Renal pelvis (tissue), 4 donors: ENCODE data around the gene GRB10. TPM values are rescaled to one million over a fixed set of nuclear protein-coding genes. Genes with fewer than 3 reads are reported as not detected.

Source experiments
- DNase-seq: peaks from one replicate; pipeline ENCODE4 v3.0.0-alpha.2; 2013
- polyA plus RNA-seq, 3 donors: library from polyadenylated mRNA; unstranded; fragments of 120-200 nt; gene quantifications; one replicate each; pipeline ENCODE4 v1.2.1, GENCODE V29; 2013; ENCODE audit not compliant: insufficient read length in 3 of 3

GRB10 gene
- polyA plus RNA-seq, 3 donors = 31.3 to 50.8 (median 45.3) TPM

- no peak for DNase-seq
Observed at GRCh38 chr7:50806143-50806542, 23.4 kb upstream of the GRB10 start.

- DNase-seq = no peak
Observed at GRCh38 chr7:50805447-50806125, 22.9 kb upstream of the GRB10 start.

- no peak for DNase-seq
Observed at GRCh38 chr7:50803359-50804337, 21.0 kb upstream of the GRB10 start.

DNA sequence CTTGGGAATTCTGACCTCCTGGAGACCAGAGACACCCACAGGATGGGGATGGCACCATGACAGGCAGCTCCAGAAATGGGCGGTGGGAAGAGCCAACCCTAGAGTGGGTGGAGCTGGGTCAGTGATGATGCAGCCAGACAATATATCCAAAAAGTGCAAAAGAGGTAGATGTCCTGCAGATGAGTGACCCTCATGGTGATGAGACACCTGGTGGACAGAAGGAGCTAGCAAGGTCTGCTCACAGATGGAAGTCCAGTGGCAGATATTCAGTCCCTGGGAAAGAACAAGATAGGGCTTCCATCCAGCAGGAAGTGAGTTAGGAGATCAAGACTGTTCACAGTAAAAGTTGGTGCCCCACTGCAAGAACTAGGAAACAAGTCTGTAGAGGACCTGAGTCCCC, 19.2 kb upstream of the GRB10 start:
- DNase-seq = no peak

DNA sequence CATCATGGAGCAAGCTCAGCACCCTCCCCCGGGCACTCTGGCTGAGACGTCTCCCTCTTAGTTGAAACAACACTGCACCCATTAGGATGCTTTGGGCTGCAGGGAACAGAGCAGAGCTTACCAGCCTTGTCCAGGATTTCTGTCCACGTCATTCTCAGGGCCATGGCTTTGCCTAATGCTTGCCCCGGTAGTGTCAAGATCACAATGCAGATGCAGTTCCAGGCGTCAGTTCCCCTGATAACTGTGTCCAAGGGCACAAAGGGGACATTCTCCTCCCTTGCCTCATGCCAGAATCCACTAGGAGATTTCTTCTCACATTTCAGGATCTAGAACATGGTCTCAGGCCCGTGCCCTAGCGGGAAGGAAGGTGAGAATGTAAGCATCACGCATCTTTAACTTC, 17.2 kb upstream of the GRB10 start:
- no peak for DNase-seq

- DNase-seq = no peak
Observed at GRCh38 chr7:50798126-50798525, 15.4 kb upstream of the GRB10 start.

DNA sequence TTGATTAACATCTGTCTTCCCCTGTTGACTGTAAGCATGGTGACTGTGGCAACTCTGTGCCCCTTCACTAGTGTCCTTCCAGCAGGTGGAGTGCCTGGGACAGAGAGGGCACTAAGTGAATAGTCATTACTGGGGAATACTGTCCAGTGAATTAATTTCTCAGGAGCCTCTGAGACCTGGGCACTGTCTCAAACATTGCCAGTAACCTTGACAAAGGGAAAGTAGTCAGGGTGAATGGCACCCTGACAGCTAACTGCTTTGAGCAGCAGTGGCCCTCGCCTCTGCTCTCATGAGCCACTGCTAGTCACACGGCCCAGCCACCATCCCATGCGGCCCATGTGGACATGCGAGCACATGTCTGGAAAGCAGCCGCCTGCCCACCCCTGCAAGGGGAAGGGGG, 13.1 kb upstream of the GRB10 start:
- DNase-seq = no peak

GRCh38 chr7:50795253-50795652, 12.6 kb upstream of the GRB10 start:
- DNase-seq = no peak

DNA sequence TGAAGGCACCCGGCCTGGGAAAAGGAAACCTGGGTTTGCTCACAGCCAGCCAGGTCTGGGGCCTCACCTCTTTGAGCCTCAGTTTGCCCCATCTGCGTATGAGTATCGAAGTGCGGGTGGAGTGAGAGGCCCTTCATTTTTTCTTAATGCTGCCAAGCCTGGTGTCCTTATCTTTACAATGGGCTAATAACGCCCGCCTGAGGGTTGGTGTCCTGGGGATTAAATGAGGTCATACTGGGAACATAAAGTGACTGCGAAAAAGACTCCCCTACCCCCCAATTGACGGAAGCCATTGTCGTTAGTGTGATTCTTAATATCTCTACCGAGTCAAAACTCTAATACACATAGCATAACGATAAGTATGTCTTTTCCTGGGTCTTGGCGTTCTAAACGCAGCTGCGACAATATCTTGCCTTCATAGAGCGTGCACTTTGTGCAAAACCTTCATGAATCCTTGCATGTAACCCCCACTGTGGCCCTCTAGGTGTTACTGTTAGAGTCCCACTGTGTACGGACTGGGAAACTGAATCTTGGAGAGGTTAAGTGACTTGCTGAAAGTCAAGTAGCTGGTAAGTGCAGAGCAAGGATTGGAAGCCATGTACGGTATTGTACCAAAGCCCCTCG, 11.4 kb upstream of the GRB10 start:
- no peak for DNase-seq

DNA sequence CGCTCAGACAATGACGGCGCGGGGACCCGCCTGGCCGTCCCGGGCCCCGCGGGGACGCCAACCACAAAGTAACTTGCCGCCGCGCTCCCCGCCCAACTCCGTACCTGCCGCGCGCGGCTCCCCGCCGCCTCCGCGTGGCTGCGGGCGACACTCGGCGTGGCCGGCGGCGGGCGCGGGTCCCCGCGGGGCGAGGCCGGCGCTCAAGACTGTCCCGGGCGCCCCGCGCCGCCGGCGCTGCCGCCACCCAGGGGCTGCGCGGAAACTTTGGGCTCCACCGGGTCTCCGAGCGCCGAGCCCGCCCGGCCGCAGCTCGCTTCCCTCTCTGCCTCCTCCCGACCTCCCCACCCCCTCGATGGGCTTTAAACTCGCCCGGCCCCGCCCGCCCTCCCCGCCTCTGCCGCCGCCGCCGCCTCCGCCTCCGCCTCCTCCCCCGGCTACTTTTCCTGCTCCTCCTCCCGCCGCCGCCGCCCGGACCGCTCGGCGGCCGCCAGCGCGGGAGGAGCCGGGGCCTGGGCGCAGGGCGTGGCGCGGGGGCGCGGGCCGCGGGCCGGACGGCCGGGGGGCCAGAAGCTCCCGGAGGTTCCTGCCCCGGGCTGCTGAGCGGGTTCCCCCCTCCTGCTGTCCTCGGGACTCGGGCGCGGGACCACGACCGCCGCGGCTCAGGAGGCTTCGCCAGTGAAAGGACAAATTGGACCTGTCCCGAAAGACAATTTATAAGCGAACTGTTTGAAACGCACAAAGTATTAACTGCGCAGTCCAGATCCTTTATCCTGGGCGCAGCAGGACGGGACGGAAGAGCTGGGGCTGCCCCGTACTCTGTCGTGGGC, 10.6 kb upstream of the GRB10 start:
- peak; percentile 48 for DNase-seq

- no peak for DNase-seq
Observed at GRCh38 chr7:50792342-50793119, 9.8 kb upstream of the GRB10 start.

DNA sequence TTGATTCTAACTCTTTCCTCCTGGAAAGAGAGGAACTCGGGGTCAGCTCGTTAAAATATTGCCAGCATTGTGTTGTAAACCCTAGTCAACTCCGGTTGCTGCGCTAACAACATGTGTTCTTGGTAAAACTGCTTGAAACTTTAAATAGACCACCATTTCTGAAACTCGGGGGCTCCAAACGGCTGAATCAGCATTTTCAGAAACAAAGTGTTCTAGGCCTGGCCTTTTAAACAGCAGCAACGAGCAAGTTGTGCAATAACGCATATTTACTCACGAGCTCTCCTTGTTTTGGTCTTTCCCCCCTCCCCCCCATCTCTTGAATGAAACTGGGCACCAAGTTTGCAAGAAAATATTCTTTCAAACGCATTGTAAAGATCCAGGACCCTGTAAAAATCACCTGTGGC, 9.2 kb upstream of the GRB10 start:
- no peak for DNase-seq

GRCh38 chr7:50791363-50791937, 8.8 kb upstream of the GRB10 start:
- DNase-seq = no peak

DNA sequence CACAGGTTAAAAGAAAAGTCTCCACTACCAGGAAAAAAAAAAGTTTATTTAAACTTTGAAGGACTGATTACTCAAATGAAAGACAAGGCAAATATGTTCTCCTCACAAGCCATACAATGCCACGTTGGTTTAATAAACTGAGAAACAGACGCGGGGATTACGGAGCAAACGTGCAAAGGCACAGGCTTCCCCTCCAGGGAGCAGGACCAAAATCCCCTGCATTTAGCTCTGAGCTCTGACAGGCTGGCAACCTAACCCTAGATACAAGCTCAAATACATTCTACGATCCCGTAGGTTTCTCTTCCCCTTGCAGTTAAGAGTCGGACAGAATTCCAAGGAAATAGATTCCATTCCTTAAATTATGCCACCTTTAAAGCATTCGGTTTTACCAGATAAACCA, 7.7 kb upstream of the GRB10 start:
- DNase-seq = no peak

DNA sequence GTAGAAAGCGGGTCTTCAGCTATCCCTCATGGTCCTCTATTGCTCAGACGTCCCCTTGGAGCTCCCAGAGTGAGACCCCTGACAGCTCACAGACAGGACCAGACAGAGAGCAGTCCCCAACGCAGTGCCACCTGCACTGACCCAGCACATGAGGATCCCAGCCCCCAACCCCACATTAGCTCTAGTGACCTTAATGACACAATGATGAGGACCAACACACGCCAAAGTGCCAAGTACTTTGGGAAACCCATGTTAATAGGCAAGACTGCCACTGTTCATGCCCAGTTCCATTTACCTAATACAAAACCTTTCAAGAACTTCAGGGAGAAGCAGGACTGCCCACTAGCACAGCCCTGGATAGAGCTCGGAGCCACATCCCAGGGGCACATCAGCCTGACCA, 5.7 kb upstream of the GRB10 start:
- no peak for DNase-seq

DNA sequence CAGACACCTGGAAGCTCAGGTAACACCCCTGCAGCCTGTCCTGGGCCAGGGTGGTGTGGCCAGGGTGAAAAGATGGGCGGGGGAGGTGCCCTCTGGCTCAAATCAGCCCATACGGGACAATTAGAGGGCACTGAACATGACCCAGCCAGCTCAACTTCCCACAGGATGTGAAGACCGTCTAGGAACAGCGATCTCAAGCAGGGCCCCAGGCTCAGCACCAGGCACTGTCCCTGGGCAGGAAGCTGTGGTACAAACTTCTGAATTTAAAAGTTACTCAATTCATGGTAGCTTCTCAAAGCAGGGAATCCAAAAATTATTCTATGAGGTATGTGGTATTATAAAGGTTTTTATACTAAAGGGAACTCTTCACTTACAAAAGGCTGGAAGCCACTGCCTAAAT, 5.1 kb upstream of the GRB10 start:
- DNase-seq = no peak

DNA sequence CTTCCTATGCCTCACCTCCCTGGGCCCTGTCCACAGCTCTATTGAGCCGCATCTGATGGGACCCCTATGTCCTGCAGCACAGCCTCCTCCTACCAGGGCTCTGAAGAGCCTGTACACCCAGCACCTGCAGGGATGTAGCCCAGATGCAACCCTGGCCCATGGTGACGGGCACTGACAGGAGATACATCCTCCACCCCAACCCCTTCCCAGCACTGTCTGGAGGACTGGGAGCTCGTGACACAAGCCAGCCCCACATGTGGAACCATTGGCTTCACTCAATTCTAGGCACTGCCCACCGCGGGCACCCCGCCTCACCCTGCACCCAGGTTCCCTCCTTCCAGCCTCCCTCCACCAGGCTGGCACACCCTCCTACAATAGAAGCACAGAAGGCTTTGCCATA, 2.6 kb upstream of the GRB10 start:
- DNase-seq = no peak

DNA sequence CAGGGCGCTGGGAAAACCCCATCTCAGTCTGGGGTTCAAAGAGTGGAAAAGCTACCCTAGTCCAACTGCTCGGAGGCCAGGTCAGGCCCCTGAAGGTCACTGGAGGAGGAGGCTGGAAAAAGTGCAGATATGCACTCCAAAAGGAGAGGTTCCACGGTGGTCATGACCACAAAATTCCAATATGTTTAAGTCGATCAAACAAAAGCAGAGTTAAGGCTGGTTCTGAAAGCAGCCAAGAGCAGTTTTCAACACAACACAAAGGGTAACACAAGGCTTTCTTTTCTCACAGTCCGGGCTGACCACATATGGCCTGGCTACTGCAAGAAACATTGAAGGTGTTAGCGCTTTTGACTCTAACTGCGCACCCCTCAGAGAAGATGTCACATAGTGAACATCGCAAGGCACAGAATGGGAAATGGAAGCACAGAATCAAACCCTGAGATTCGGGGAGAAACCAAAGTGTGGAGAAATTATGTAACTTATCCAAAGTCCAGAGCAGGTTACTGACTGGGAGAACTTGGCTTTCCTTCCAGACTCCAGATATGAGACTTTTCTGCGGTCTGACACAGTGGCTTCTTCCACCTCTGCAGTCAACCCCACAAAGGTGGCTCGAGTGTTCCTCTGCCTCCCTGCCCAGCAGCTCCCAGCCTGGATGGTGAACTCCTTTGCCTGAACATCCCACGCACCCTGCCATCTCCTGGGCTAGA, 1.3 kb upstream of the GRB10 start:
- DNase-seq = no peak

DNA sequence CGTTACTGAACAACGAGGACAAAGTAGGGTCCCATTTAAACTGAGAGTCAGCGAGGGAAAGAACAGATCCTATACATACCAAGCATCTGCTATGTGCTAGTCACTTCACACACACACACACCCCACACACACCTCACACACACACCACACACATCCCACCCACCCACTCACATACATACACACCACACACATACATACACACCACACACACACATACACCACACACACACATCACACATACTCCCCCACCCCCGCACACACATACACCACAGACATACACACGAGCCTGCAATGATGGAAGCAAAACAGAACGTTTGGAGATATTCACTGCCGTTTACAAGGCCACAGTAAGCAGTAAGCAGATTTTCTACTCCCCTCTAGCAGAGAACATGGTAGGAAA, 607 bp upstream of the GRB10 start:
- DNase-seq = no peak
